ENCODE measurements around the gene PPP1R14B.
A peak's percentile ranks its signal among the peaks of the same experiment; 100 is the strongest.

The PPP1R14B gene

GRCh38 chr11:64246871-64247728 is at the start of gene PPP1R14B:
Gene PPP1R14B (minus strand): TSS chr11:64246943. CDS start chr11:64246673, 270 bp downstream.
- peak; percentile 75 for DNase-seq

- DNase-seq = no peak
These were observed 49.5 kb upstream of the PPP1R14B start for GRCh38 chr11:64296236-64296635.

GRCh38 chr11:64295760-64296159 is 49.0 kb upstream of the PPP1R14B start:
- DNase-seq = no peak

- DNase-seq = no peak
These were observed 48.0 kb upstream of the PPP1R14B start for GRCh38 chr11:64294774-64295173.

GRCh38 chr11:64292460-64293254 is 45.9 kb upstream of the PPP1R14B start:
- DNase-seq = no peak

GRCh38 chr11:64291752-64292459 is 45.2 kb upstream of the PPP1R14B start:
- no peak for DNase-seq

GRCh38 chr11:64291262-64291751 is 44.6 kb upstream of the PPP1R14B start, which contains the start of gene KCNK4:
Gene KCNK4 (plus strand): TSS chr11:64291302. CDS start chr11:64293019, 1,717 bp downstream.
- DNase-seq = no peak

GRCh38 chr11:64290352-64291261 is 43.9 kb upstream of the PPP1R14B start:
- DNase-seq = no peak

GRCh38 chr11:64289002-64289564 is 42.3 kb upstream of the PPP1R14B start:
- no peak for DNase-seq

GRCh38 chr11:64288353-64288750 is 41.6 kb upstream of the PPP1R14B start:
- DNase-seq = no peak

GRCh38 chr11:64287676-64288352 is 41.1 kb upstream of the PPP1R14B start:
- DNase-seq = no peak

- DNase-seq = no peak
These were observed 40.0 kb upstream of the PPP1R14B start for GRCh38 chr11:64286801-64287159.

GRCh38 chr11:64285885-64286800 is 39.4 kb upstream of the PPP1R14B start:
- peak; percentile 5 for DNase-seq

GRCh38 chr11:64284962-64285884 is 38.5 kb upstream of the PPP1R14B start, which contains the start of gene GPR137:
Gene GPR137 (plus strand): TSS chr11:64285848. CDS start chr11:64286525, 677 bp downstream.
- peak; percentile 43 for DNase-seq

GRCh38 chr11:64284048-64284961 is 37.6 kb upstream of the PPP1R14B start, which contains the start of gene BAD:
Gene BAD (minus strand): TSS chr11:64284665. CDS start chr11:64284368, 297 bp downstream.
- DNase-seq = peak; percentile 81

GRCh38 chr11:64283092-64283491 is 36.3 kb upstream of the PPP1R14B start:
- DNase-seq = no peak
